ENCODE data around the gene NFAT5.
A peak's percentile ranks its signal among the peaks of the same experiment; 100 is the strongest.
"Not testable (repeated sequence)": the region's sequence is repeated elsewhere in the genome, so short reads cannot be mapped to it uniquely, and the experiment has no call there.

The NFAT5 gene

GRCh38 chr16:69565671-69566239 is at the start of gene NFAT5:
TSS of gene NFAT5 (plus strand) at chr16:69565966. CDS start at chr16:69566302, 336 bp downstream.
- H3K27me3 ChIP-seq (ENCODE audit: control insufficient read depth, insufficient read depth, low read length), result no peaks in the 10 kb centered on the region
- H3K9ac ChIP-seq (ENCODE audit: low read depth, low read length), result peak within 1 kb of the TSS; percentile 87
- peaks cover 6% of the 10 kb centered on the region; the same call in 1 of the 2 replicates for H3K36me3 ChIP-seq (ENCODE audit: control insufficient read depth, insufficient read depth, low read length)
- H3K4me1 ChIP-seq (ENCODE audit: control insufficient read depth, insufficient read depth, low read length), result peaks cover 39% of the 10 kb centered on the region
- H3K9me3 ChIP-seq (ENCODE audit: control insufficient read depth, insufficient read depth, low read length), result no peaks in the 10 kb centered on the region
- H3K4me3 ChIP-seq (ENCODE audit: low read depth, low read length), result peak within 1 kb of the TSS; percentile 97
- peak within 1 kb of the TSS; percentile 98 for H3K27ac ChIP-seq (ENCODE audit: low read depth, low read length)

DNA sequence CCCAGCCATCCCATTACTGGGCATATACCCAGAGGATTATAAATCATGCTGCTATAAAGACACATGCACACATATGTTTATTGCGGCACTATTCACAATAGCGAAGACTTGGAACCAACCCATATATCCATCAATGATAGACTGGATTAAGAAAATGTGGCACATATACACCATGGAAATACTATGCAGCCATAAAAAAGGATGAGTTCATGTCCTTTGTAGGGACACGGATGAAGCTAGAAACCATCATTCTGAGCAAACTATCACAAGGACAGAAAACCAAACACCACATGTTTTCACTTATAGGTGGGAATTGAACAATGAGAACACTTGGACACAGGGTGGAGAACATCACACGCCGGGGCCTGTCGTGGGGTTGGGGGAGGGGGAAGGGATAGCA is 47.9 kb upstream of the NFAT5 start:
- not testable (repeated sequence) for H3K9ac ChIP-seq (ENCODE audit: low read depth, low read length); H3K9me3 ChIP-seq (ENCODE audit: control insufficient read depth, insufficient read depth, low read length); H3K4me3 ChIP-seq (ENCODE audit: low read depth, low read length); H3K27me3 ChIP-seq (ENCODE audit: control insufficient read depth, insufficient read depth, low read length); H3K27ac ChIP-seq (ENCODE audit: low read depth, low read length); H3K4me1 ChIP-seq (ENCODE audit: control insufficient read depth, insufficient read depth, low read length); H3K36me3 ChIP-seq (ENCODE audit: control insufficient read depth, insufficient read depth, low read length)

- Histone ChIP-seq H3K27ac (ENCODE audit: low read depth, low read length) (no peak overlapping the region), H3K9ac (ENCODE audit: low read depth, low read length) (no peak overlapping the region), H3K9me3 (ENCODE audit: control insufficient read depth, insufficient read depth, low read length) (no peaks in the 10 kb centered on the region)
Measured at GRCh38 chr16:69520413-69520799, 45.4 kb upstream of the NFAT5 start.

DNA sequence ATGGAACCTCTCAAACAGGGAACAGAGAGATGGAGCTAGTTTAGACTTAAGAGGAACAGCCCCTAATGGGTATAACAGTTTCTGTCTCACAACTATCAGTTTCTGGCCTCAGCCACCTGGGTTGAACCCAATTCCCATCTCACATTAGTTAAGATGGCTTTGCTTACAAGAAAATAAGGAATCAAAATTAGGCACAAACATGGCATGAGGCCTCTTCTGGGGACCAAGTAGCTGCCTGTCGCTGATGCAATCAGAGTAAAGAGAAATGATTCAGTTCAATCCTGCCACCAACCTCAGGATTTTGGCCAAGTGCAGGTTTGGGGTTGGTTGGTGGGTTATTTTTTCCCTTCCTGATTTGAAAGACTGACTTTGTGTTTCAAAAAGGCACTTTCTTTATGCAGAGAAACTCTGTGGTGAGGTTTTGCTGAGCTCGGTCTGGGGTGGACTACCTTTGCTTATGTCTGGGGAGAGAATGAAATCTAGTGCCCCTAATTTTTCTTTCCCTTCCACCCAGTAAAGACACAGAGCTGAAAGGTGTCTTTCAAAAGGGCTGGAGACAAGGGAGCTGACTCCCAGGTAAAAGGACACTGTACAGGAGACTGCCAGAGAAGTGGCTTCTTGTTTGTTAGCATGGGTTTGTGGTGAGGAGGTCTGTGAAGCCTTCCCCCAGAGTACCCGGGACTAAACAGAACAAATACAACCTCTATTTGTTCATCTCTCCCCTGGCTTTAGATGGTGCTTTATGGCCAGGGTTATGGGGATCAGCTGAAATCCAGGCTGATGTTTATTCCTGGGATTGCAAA is 44.8 kb upstream of the NFAT5 start:
- Histone ChIP-seq H3K9me3 (ENCODE audit: control insufficient read depth, insufficient read depth, low read length) (no peaks in the 10 kb centered on the region), H3K36me3 (ENCODE audit: control insufficient read depth, insufficient read depth, low read length) (no peaks in the 10 kb centered on the region), H3K27me3 (ENCODE audit: control insufficient read depth, insufficient read depth, low read length) (no peaks in the 10 kb centered on the region), H3K27ac (ENCODE audit: low read depth, low read length) (no peak overlapping the region), H3K9ac (ENCODE audit: low read depth, low read length) (no peak overlapping the region), H3K4me3 (ENCODE audit: low read depth, low read length) (no peak overlapping the region), H3K4me1 (ENCODE audit: control insufficient read depth, insufficient read depth, low read length) (peaks cover 5% of the 10 kb centered on the region; the same call in 1 of the 2 replicates)

More at GRCh38 chr16:69520413-69520799, 45.4 kb upstream of the NFAT5 start:
- Histone ChIP-seq H3K27me3 (ENCODE audit: control insufficient read depth, insufficient read depth, low read length) (no peaks in the 10 kb centered on the region), H3K4me1 (ENCODE audit: control insufficient read depth, insufficient read depth, low read length) (peaks cover 5% of the 10 kb centered on the region; the same call in 1 of the 2 replicates), H3K4me3 (ENCODE audit: low read depth, low read length) (no peak overlapping the region), H3K36me3 (ENCODE audit: control insufficient read depth, insufficient read depth, low read length) (no peaks in the 10 kb centered on the region)

GRCh38 chr16:69522041-69522578 is 43.7 kb upstream of the NFAT5 start:
- H3K9ac ChIP-seq (ENCODE audit: low read depth, low read length), result no peak overlapping the region
- no peaks in the 10 kb centered on the region for H3K36me3 ChIP-seq (ENCODE audit: control insufficient read depth, insufficient read depth, low read length)
- H3K4me3 ChIP-seq (ENCODE audit: low read depth, low read length), result no peak overlapping the region; the same call in 1 of the 2 replicates
- H3K4me1 ChIP-seq (ENCODE audit: control insufficient read depth, insufficient read depth, low read length), result peaks cover 5% of the 10 kb centered on the region; the same call in 1 of the 2 replicates
- H3K27ac ChIP-seq (ENCODE audit: low read depth, low read length), result no peak overlapping the region
- H3K27me3 ChIP-seq (ENCODE audit: control insufficient read depth, insufficient read depth, low read length), result no peaks in the 10 kb centered on the region
- H3K9me3 ChIP-seq (ENCODE audit: control insufficient read depth, insufficient read depth, low read length), result no peaks in the 10 kb centered on the region

DNA sequence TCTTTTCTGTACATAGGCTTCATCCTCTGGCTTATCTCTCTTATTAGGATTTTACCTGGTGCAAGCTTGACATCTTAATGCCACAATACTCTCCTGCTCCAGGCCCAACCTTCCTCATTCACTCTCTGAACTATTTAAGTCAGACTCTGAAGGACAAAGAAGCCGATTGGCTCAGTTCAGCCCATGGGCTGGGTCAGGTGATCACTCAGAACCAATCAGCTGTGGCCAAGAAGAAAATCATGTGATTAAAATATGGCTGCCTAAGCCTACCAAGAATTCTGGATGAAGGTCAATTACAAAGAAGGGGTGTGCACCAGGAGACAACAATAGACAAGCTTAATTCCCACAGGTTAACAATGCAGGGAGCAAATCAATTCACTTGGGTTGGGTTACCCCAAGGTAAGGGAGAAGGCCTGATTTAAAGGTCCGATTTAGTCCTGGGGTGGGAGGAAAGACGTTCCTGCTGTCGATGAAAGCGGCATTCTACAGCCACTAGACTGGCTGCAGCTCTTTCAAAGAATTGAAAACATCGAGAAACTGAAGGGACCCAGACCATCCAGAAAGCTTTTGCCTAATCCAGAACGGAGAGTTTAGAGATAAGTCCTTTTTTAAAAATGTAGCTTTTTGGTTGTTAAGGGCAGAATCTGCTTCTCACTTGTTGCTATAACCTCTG is 42.9 kb upstream of the NFAT5 start:
- no peaks in the 10 kb centered on the region for H3K27me3 ChIP-seq (ENCODE audit: control insufficient read depth, insufficient read depth, low read length)
- no peak overlapping the region for H3K27ac ChIP-seq (ENCODE audit: low read depth, low read length)
- no peaks in the 10 kb centered on the region for H3K36me3 ChIP-seq (ENCODE audit: control insufficient read depth, insufficient read depth, low read length)
- H3K4me1 ChIP-seq (ENCODE audit: control insufficient read depth, insufficient read depth, low read length), result peaks cover 5% of the 10 kb centered on the region; the same call in 1 of the 2 replicates
- no peak overlapping the region for H3K9ac ChIP-seq (ENCODE audit: low read depth, low read length)
- H3K9me3 ChIP-seq (ENCODE audit: control insufficient read depth, insufficient read depth, low read length), result no peaks in the 10 kb centered on the region
- peak overlapping the region; percentile 18; the same call in 1 of the 2 replicates for H3K4me3 ChIP-seq (ENCODE audit: low read depth, low read length)

DNA sequence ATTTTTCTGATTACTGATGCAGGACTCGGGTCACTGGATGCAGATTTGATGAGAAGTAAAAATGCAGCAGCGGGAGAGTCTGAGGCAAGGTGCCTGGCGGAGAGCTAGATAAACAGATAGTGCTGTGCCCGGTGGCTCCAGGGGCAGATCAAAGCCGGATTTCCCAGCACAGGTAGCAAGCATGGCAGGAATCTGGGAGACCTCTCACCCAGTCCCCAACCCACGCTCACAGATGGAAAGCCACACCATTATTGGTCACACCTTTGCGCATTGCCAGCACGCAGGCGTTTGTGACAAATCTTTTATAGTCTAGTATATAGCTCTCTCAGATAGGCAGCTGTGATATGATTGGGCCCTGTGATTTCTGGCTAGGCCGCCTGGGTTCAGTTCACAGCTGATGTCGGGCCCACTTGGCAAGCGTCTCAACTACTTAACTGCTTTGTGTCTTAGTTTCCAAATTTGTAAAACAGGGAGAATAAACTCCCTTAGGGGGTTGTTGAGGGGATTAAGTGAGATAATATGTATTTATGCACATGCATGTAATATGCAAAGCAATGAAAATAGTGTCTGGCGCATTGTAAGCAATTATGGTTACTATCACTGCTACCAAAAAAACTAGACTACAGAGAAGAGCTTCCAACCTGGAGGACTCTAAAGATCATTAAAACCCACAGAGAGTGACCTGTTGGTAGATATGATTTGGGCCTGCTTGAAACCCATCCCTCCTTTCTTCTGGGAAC is 42.0 kb upstream of the NFAT5 start:
- H3K27ac ChIP-seq (ENCODE audit: low read depth, low read length), result no peak overlapping the region

DNA sequence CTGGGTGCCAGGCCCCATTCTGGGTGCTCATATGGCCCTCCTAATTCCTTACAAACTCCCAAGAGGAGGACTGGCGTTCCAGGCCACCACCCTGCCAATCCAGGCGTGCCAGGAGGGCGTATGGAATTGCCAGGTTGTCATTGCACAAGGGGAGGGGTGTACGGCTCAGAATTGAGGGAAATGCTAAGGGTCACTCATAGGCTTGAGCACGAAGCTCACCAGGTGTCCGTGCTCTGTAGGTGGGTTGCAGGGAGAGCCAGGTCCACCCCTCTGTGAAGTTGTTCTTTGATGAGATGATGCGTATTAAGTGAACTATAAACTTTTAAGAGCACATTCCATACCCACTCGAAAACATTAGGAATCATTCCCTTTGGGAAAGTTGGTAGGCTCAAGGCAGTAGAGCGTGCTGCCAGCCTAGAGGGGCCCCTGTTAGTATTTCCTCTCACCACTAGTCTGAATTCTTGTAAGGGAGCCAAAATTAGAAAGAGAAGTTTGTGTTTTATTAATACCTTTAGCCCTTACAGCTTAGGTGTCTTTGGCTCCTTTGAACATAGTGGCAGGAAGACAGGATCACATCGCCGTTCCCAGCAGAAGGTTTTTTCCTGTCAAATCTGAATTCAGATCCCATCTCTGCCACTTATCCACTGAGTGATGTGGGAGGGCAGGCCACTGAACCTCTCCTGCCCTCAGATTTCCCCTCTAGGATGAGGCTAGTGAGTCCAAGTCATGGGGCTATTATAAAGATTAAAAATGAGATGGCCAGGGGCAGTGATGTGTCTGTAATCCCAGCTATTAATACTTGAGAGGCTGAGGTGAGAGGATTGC is 38.7 kb upstream of the NFAT5 start:
- H3K36me3 ChIP-seq (ENCODE audit: control insufficient read depth, insufficient read depth, low read length), result no peaks in the 10 kb centered on the region
- no peak overlapping the region for H3K9ac ChIP-seq (ENCODE audit: low read depth, low read length)
- H3K4me1 ChIP-seq (ENCODE audit: control insufficient read depth, insufficient read depth, low read length), result peaks cover 18% of the 10 kb centered on the region
- H3K4me3 ChIP-seq (ENCODE audit: low read depth, low read length), result no peak overlapping the region
- H3K9me3 ChIP-seq (ENCODE audit: control insufficient read depth, insufficient read depth, low read length), result no peaks in the 10 kb centered on the region
- H3K27me3 ChIP-seq (ENCODE audit: control insufficient read depth, insufficient read depth, low read length), result no peaks in the 10 kb centered on the region
- no peak overlapping the region for H3K27ac ChIP-seq (ENCODE audit: low read depth, low read length)

More for the DNA sequence above, 42.0 kb upstream of the NFAT5 start:
- no peak overlapping the region for H3K9ac ChIP-seq (ENCODE audit: low read depth, low read length)
- H3K4me3 ChIP-seq (ENCODE audit: low read depth, low read length), result no peak overlapping the region
- H3K36me3 ChIP-seq (ENCODE audit: control insufficient read depth, insufficient read depth, low read length), result no peaks in the 10 kb centered on the region
- H3K9me3 ChIP-seq (ENCODE audit: control insufficient read depth, insufficient read depth, low read length), result no peaks in the 10 kb centered on the region
- H3K27me3 ChIP-seq (ENCODE audit: control insufficient read depth, insufficient read depth, low read length), result no peaks in the 10 kb centered on the region
- peaks cover 5% of the 10 kb centered on the region; the same call in 1 of the 2 replicates for H3K4me1 ChIP-seq (ENCODE audit: control insufficient read depth, insufficient read depth, low read length)

DNA sequence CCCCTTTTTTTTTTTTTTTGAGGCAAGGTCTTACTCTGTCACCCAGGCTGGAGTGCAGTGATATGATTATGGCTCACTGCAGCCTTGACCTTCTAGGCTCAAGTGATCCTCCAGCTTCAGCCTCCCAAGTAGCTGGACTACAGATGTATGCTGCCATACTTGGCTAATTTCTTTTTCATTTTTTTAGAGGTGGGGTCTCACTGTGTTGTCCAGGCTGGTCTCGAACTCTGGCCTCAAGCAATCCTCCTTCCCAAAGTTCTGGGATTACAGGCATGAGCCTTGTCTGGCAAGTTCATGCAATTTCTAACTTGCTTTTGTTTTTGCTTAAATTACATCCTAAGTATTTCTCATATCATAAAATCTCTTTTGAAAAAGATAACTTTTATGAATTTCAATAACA is 33.8 kb upstream of the NFAT5 start:
- no peaks in the 10 kb centered on the region for H3K36me3 ChIP-seq (ENCODE audit: control insufficient read depth, insufficient read depth, low read length)
- H3K4me3 ChIP-seq (ENCODE audit: low read depth, low read length), result no peak overlapping the region
- H3K9me3 ChIP-seq (ENCODE audit: control insufficient read depth, insufficient read depth, low read length), result no peaks in the 10 kb centered on the region
- no peak overlapping the region for H3K27ac ChIP-seq (ENCODE audit: low read depth, low read length)
- H3K9ac ChIP-seq (ENCODE audit: low read depth, low read length), result no peak overlapping the region
- H3K27me3 ChIP-seq (ENCODE audit: control insufficient read depth, insufficient read depth, low read length), result no peaks in the 10 kb centered on the region
- peaks cover 24% of the 10 kb centered on the region for H3K4me1 ChIP-seq (ENCODE audit: control insufficient read depth, insufficient read depth, low read length)

Measured in HUES48 (cell line).